GM19372 (cell line): ENCODE measurements around the gene DIP2C.

Source experiments
- ATAC-seq: cut with Tn5 transposase; IDR thresholded peaks from one replicate; pipeline ENCODE4 v1.9.1; 2021; ENCODE audit warnings: mild to moderate bottlenecking, low read depth, moderate library complexity; ENCODE audit not compliant: unreplicated experiment

The DIP2C gene

DNA sequence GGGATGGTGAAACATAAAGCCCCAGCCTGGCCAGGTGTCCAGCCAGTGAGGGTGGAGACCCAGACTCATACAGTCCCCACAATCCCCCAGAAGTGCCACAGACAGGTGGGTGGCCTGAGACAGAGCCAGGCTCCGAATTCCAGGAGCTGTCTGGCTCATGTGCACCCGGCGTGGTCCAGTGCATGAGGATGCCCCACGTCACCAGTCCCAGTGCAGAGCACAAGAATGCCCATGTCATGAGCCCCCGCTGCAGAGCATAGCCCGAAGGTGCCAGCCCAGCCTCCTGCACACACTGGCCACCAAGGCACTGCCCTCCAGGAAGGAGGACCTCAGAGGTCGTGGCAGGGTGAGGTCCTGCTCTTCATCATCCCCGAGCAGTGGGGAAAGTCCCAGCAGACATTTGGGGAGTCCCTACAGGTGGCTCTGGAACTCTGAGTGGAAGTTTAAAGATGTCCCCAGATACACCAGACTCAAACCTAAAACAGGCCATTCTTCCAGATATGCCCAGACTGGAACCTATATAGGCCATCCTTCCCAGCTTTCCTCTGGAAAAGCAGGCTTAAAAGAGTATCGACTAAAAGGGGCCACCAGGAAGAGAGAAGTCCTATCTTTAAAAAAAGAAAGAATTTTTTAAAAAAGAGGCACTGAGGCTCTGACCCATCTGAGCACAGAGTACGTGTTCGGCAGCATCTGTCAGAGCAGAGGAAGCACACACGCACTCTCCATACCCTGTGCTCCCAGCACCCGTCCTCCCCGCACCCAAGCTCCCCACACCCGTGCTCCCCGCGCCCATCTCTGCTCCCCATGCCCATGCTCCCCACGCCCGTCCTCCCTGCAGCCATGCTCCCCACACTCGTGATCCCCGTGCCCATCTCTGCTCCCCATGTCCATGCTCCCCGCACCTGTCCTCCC is 11.5 kb downstream of the DIP2C start:
- no peak for ATAC-seq

DNA sequence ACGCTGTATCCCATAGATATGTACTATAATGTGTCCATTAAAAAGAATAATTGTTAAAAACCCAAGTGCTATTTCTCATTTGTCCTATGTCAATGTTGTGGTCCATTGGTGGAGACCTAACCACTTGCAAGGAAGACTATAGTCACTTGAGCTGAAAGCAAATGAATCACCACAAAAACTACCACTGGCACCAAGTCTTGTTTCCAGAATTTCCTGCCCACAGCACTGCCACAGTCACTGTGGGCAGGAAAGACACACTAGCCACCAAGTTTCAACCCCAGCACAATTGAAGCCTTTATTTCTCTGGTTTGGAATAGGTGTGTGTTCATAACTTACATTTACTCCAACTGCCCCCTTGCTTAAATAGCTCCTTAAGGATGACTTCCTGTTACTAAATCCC is 12.4 kb downstream of the DIP2C start:
- ATAC-seq, result no peak

DNA sequence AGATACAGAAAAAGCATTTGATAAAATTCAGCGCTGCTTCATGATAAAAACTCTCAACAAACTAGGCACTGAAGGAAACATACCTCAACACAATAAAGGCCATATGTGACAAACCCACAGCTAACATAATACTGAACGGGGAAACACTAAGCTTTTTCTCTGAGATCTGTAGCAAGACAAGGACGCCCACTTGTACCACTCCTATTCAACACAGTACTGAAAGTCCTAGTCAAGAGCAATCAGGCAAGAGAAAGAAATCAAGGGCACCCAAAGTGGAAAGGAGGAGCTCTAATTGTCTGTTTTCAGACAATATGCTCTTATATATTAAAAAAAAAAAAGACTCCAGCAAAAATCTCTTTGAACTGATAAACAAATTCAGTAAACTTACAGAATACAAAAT is 13.3 kb downstream of the DIP2C start:
- no peak for ATAC-seq

GRCh38 chr10:675532-675931 is 13.9 kb downstream of the DIP2C start:
- ATAC-seq, result no peak

DNA sequence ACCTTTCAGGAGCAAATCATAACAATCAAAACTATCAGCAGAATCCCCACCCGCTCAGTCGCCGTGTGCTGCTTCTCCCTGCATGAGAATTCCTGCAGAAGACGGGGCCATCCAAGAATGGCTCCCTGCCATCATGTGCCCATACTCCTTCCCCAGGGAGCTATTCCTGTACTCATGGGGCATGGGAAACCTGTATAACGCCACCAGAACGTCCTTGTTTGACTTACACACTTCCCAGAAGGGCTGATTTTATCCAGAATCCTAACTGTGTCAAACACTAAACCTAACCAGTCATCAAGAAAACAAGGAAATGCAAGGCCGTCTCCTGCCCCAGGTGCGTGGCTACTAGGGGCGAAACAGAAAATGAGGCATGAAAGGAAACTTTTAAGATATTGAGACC is 16.0 kb downstream of the DIP2C start:
- ATAC-seq, result no peak

DNA sequence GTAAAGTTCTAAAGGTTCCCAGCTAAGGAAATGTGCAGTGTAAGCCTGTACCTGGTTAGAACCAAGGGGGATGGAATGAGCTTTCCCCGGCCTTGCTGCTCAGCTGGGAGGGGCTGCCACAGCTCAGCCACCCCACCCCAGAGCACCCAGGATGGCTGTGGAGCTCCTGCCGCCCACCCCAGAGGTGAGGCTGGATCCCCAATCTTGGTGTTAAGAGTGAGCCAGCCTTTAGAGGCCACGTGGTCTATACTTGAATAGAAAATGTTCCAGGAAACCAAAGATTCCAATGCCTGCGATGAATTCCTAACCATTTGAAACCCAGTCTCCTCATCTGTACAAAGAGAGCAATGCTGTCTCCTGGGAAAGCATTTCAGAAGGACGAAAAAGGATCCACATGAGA is 16.5 kb downstream of the DIP2C start:
- ATAC-seq, result no peak

DNA sequence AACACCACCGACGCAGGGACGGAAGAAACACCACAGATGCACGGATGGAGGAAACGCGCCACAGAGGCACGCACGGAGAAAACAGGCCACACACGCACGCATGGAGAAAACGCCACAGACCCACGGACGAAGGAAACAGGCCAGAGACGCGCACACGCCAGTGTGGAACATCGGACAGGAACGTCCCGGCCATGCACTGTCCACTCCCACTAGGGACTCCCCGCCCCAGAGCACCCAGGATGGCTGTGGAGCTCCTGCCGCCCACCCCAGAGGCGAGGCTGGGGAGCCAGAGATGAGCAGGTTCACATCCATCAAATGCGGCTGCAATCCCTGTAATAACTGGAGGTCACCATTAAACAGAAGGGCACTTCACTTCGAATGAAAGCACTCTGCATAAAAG is 17.3 kb downstream of the DIP2C start:
- ATAC-seq, result no peak

DNA sequence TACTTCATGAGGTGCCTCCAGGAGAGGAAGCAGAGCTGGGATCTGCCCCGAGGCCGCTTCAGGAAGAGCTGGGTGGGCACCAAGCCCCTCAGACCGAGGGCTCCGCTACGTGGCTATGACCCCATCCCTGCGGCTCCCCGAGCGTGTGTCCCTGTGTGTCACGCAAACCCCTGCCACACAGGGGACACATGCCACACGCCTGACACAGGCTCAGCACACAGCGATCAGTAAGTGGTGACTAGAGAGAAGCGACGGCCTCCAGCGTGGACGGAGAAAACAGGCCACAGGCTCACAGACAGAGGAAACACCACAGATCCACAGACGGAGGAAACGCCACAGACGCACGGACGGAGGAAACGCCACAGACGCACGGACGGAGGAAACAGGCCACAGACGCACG is 18.5 kb downstream of the DIP2C start:
- no peak for ATAC-seq

- no peak for ATAC-seq
Measured at GRCh38 chr10:670038-670437, 19.4 kb downstream of the DIP2C start.

DNA sequence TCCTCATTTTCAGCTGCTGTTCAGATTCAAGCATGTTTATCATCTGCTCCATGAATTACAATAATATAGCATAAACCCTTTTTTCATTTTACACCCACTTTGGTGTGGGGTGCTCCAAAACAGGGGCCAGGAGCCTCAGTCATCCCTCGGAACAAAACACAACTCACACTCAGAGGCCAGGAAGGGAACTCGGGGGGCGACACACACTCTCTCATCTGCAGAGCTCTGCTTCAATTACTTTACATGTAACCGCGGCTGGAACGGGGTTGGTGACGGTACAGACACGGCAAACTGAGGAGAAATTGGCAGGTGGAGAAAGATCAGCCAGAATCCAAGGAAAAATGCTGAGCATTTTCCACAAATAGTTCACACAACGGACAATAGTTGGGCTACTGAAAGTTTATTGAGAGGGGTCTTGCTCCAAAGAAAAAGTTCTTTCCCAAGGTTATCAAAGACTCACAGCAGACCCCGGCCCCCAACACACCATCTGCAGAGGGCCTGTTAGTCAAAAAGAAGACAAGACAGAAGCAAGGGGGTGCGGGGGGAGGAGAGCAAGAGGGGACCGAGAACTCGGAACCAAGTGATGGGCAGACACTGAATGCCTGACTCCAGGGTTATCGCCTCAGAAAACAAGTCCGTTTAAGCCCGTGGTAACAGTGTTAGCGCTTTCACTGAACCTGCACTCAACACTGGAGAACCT is 20.5 kb downstream of the DIP2C start:
- ATAC-seq, result no peak

DNA sequence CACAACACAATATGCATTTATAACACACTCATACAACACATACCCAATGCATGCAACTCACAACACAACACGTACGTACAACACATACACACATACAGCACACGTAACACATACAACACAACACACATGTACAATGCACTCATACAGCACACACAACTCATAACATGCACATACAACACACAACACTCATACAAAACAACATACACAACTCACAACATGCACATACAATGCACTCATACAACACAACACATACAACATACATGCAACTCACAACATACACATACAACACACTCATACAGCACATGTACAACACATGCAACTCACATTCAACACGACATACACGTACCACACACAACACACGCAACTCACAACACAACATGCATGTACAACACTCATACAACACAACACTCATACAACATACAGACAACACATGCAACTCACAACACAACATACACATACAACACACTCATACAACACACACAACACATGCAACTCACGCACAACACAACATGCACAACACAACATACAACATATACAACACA is 21.8 kb downstream of the DIP2C start:
- ATAC-seq, result no peak

DNA sequence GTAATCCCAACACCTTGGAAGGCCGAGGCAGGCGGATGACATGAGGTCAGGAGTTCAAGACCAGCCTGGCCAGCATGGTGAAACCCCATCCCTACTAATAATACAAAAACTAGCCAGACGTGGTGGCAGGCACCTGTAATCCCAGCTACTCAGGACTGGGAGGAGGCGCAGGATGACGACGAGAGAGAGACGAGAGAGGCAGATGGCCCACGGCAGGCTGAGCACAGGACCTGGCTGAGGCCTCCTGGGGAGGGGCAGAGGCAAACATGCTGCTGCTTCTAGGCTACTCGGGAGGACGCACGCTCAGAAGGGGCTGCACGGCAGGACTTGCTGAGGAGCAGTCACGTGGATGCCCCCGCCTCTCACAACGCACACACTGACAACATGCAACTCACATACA is 22.4 kb downstream of the DIP2C start:
- ATAC-seq, result no peak

DNA sequence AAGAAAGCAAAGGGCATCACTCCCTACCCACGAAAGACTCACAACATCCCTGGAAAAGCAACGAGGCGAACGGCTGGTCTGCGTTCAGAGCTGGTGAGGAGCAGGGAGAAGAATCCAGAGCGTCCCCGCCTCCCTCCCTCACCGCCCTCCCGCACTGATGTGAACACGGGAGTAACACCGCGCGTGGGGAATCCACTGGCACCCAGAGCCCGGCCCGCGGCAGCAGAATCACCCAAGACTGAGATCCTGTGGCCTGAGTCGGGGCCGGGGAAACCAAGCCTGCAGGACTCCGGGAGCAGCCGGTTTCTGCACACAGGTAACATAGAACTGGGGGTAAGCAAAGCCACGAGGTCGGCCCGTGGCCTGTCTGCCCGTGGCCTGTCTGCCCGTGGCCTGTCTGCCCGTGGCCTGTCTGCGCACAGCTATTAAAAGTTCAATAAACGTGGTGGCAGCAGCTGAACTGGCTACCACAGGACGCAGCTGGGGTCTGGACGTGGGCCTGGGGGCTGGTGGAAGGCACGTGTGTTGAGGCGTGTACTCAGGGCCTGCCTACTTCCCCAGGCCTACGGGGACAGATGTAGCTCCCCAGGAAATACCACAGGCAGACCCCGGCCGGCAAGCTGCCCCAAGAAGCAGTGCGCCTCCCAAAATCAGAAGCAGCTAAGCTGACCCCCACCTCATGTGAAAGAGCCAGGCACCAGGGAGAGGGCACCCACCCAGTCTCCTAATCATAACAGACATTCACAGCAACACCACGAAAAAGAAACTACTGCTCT is 23.0 kb downstream of the DIP2C start:
- no peak for ATAC-seq

- no peak for ATAC-seq
Measured at GRCh38 chr10:665579-666091, 23.8 kb downstream of the DIP2C start.

GRCh38 chr10:664893-665292 is 24.6 kb downstream of the DIP2C start:
- ATAC-seq, result no peak

DNA sequence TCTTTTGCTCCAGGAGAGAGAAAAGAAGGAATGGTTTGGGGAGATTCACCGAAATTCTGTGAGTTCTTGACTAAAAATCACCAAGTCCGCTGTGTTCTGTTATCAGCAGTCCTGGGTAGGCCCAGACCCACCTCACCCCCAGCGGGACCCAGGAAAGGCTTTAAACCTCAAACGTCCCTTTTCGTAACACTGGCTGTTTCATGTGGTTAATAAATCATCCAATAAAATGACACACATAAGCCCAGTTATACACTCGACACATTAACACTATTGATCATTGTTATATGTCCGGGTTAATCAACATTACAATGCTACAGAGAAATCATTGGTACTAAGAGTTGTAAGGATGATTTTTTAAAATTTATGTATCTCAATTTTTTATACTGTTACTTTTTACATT is 25.2 kb downstream of the DIP2C start:
- ATAC-seq, result no peak

GRCh38 chr10:663831-664251 is 25.6 kb downstream of the DIP2C start:
- no peak for ATAC-seq

GRCh38 chr10:663466-663751 is 26.1 kb downstream of the DIP2C start:
- no peak for ATAC-seq

- ATAC-seq, result no peak
Measured at GRCh38 chr10:662686-663465, 26.6 kb downstream of the DIP2C start.

- no peak for ATAC-seq
Measured at GRCh38 chr10:662223-662605, 27.3 kb downstream of the DIP2C start.
